ENCODE data around the gene SLCO1C1.

Gene SLCO1C1

GRCh38 chr12:20801035-20801434, 105.9 kb downstream of the SLCO1C1 start:
- no peaks in the 10 kb centered on the region for H3K4me1 ChIP-seq (ENCODE audit: control insufficient read depth, insufficient read depth, low read length)
- H3K9me3 ChIP-seq (ENCODE audit: control insufficient read depth, low read length) = no peaks in the 10 kb centered on the region
- no peak overlapping the region for H3K4me3 ChIP-seq (ENCODE audit: low read length)
- H3K9ac ChIP-seq (ENCODE audit: low read length) = no peak overlapping the region
- no peaks in the 10 kb centered on the region for H3K27me3 ChIP-seq (ENCODE audit: control insufficient read depth, insufficient read depth, low read length)
- no peaks in the 10 kb centered on the region for H3K36me3 ChIP-seq (ENCODE audit: control insufficient read depth, insufficient read depth, low read length)
